Measurements from ENCODE around the gene KCND2. TPM values are rescaled to one million over a fixed set of nuclear protein-coding genes. Genes with fewer than 3 reads are reported as not detected.

The KCND2 gene
- total and polyA plus RNA-seq, 7 experiments from 2014 or later, result not detected

DNA sequence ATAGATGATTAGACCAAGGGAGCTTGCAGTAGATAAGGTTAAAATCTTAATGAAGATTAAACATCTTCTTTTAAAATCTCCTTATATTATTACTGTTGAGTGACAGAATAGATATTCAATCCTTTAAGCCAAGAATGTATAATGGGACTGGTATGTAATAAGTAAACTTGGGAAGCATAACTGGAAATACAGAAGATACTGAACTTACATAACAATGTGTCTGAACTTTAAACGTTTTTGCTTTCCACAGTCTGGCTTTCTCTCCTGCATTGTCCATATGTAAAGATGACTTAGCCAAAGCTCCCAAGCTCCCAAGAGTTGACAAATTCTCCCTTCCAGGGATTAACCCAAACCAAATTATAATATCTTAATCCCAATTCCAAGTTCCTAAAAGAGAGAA is 129.8 kb downstream of the KCND2 start:
- H3K4me3 ChIP-seq (ENCODE audit: low read length), result no peak overlapping the region
- ATAC-seq (no peak), DNase-seq (no peak)
- no peak overlapping the region for H3K27ac ChIP-seq (ENCODE audit: low read depth, low read length)
- H3K27me3 Mint-ChIP-seq, result no peaks in the 10 kb centered on the region
- intact Hi-C loops (cut with micrococcal nuclease), result no loop called here
- no peaks in the 10 kb centered on the region for H3K4me1 ChIP-seq (ENCODE audit: control insufficient read depth in 2 of 2, insufficient read depth in 2 of 2, low read length in 2 of 2)
- no peak overlapping the region for H3K27ac Mint-ChIP-seq
- no peaks in the 10 kb centered on the region for H3K36me3 ChIP-seq (ENCODE audit: control insufficient read depth in 2 of 3, insufficient read depth in 3 of 3, low read length in 3 of 3)
- no peaks in the 10 kb centered on the region for H3K27me3 ChIP-seq (ENCODE audit: control insufficient read depth in 2 of 2, insufficient read depth in 2 of 2, low read length in 2 of 2)
- peaks cover 0 to 17% (median 0%) of the 10 kb centered on the region in 11 donors for H3K9me3 Mint-ChIP-seq
- no peaks in the 10 kb centered on the region for H3K36me3 Mint-ChIP-seq
- POLR2A ChIA-PET, result no interaction called here
- no peaks in the 10 kb centered on the region for H3K4me1 Mint-ChIP-seq
- no peak overlapping the region for H3K4me3 Mint-ChIP-seq
- CTCF ChIA-PET, result no interaction called here
- no peaks in the 10 kb centered on the region for H3K9me3 ChIP-seq (ENCODE audit: control insufficient read depth in 2 of 3, low read length in 3 of 3)

GRCh38 chr7:120404042-120404441 is 131.1 kb downstream of the KCND2 start:
- POLR2A ChIA-PET, result no interaction called here
- intact Hi-C loops (cut with micrococcal nuclease), result no loop called here
- no peak for DNase-seq

DNA sequence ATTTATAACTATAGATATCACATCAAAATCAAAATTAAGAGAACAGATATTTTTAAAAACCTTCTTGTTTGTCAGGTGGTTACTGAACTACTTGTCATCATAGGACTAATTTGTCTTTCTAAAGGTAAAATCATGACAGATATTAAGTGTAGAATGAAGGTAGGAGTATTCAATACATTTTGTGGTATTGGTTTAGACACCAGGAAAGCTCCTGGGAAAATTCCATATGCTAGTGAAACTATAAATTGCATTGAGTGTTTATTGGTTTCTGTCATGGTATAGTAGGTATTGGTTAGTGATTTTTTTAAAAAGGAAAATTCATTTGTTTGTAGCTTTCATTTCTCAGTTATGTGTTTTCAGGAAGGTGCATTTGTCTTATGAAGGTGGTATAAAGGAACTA is 132.7 kb downstream of the KCND2 start:
- Histone ChIP-seq H3K4me1 (ENCODE audit: control insufficient read depth in 2 of 2, insufficient read depth in 2 of 2, low read length in 2 of 2) (no peaks in the 10 kb centered on the region), H3K9me3 (ENCODE audit: control insufficient read depth in 2 of 3, low read length in 3 of 3) (no peaks in the 10 kb centered on the region), H3K4me3 (ENCODE audit: low read length) (no peak overlapping the region), H3K36me3 (ENCODE audit: control insufficient read depth in 2 of 3, insufficient read depth in 3 of 3, low read length in 3 of 3) (no peaks in the 10 kb centered on the region), H3K27ac (ENCODE audit: low read depth, low read length) (no peak overlapping the region), H3K27me3 (ENCODE audit: control insufficient read depth in 2 of 2, insufficient read depth in 2 of 2, low read length in 2 of 2) (no peaks in the 10 kb centered on the region)
- H3K4me1 Mint-ChIP-seq, result no peaks in the 10 kb centered on the region
- intact Hi-C loops (cut with micrococcal nuclease), result no loop called here
- peaks cover 0 to 17% (median 0%) of the 10 kb centered on the region in 11 donors for H3K9me3 Mint-ChIP-seq
- ATAC-seq (no peak), DNase-seq (no peak)
- no peaks in the 10 kb centered on the region for H3K36me3 Mint-ChIP-seq
- H3K27ac Mint-ChIP-seq, result no peak overlapping the region
- no peak overlapping the region for H3K4me3 Mint-ChIP-seq
- no peaks in the 10 kb centered on the region for H3K27me3 Mint-ChIP-seq
- ChIA-PET CTCF (no interaction called here), POLR2A (no interaction called here)

More at GRCh38 chr7:120404042-120404441, 131.1 kb downstream of the KCND2 start:
- ATAC-seq, result no peak
- Histone ChIP-seq H3K27ac (ENCODE audit: low read depth, low read length) (no peak overlapping the region), H3K4me1 (ENCODE audit: control insufficient read depth in 2 of 2, insufficient read depth in 2 of 2, low read length in 2 of 2) (no peaks in the 10 kb centered on the region), H3K4me3 (ENCODE audit: low read length) (no peak overlapping the region), H3K27me3 (ENCODE audit: control insufficient read depth in 2 of 2, insufficient read depth in 2 of 2, low read length in 2 of 2) (no peaks in the 10 kb centered on the region), H3K9me3 (ENCODE audit: control insufficient read depth in 2 of 3, low read length in 3 of 3) (no peaks in the 10 kb centered on the region), H3K36me3 (ENCODE audit: control insufficient read depth in 2 of 3, insufficient read depth in 3 of 3, low read length in 3 of 3) (no peaks in the 10 kb centered on the region)
- Mint-ChIP-seq H3K9me3 (peaks cover 0 to 17% (median 0%) of the 10 kb centered on the region in 11 donors), H3K36me3 (no peaks in the 10 kb centered on the region), H3K4me1 (no peaks in the 10 kb centered on the region), H3K27ac (no peak overlapping the region), H3K4me3 (no peak overlapping the region), H3K27me3 (no peaks in the 10 kb centered on the region)
- CTCF ChIA-PET, result no interaction called here

DNA sequence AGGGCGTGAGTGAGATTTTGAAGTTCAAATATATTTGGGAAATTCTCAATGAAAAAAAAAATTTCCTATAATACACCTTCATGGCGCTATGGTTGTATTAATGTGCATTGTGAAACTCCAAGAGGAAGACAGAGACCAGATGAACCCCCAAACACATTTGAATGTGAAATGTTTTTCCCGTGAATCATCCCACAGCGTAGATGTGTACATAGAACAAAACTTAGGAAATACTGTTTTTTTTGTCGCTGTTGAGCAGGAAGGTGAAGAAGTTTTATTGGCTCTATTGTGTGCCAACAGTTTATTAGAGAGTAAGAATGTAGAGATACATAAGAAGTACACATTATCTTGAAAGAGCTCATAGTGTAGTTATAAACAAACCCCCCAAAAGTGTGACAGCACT is 134.0 kb downstream of the KCND2 start:
- intact Hi-C loops (cut with micrococcal nuclease), result no loop called here
- Mint-ChIP-seq H3K4me1 (no peaks in the 10 kb centered on the region), H3K27ac (no peak overlapping the region), H3K27me3 (no peaks in the 10 kb centered on the region), H3K36me3 (no peaks in the 10 kb centered on the region), H3K4me3 (no peak overlapping the region), H3K9me3 (peaks cover 0 to 17% (median 0%) of the 10 kb centered on the region in 11 donors)
- no peak overlapping the region for H3K27ac ChIP-seq (ENCODE audit: low read depth, low read length)
- no peaks in the 10 kb centered on the region for H3K27me3 ChIP-seq (ENCODE audit: control insufficient read depth in 2 of 2, insufficient read depth in 2 of 2, low read length in 2 of 2)
- H3K9me3 ChIP-seq (ENCODE audit: control insufficient read depth in 2 of 3, low read length in 3 of 3), result no peaks in the 10 kb centered on the region
- no peak overlapping the region for H3K4me3 ChIP-seq (ENCODE audit: low read length)
- ChIA-PET CTCF (no interaction called here), POLR2A (no interaction called here)
- DNase-seq, result no peak
- ATAC-seq, result no peak
- H3K4me1 ChIP-seq (ENCODE audit: control insufficient read depth in 2 of 2, insufficient read depth in 2 of 2, low read length in 2 of 2), result no peaks in the 10 kb centered on the region
- no peaks in the 10 kb centered on the region for H3K36me3 ChIP-seq (ENCODE audit: control insufficient read depth in 2 of 3, insufficient read depth in 3 of 3, low read length in 3 of 3)

GRCh38 chr7:120412139-120413050 is 139.4 kb downstream of the KCND2 start:
- no peaks in the 10 kb centered on the region for H3K9me3 ChIP-seq (ENCODE audit: control insufficient read depth in 2 of 3, low read length in 3 of 3)
- ATAC-seq (no peak), DNase-seq (no peak)
- Mint-ChIP-seq H3K27me3 (no peaks in the 10 kb centered on the region), H3K9me3 (peaks cover 0 to 7% (median 0%) of the 10 kb centered on the region in 11 donors), H3K27ac (no peak overlapping the region), H3K4me1 (no peaks in the 10 kb centered on the region), H3K4me3 (no peak overlapping the region), H3K36me3 (no peaks in the 10 kb centered on the region)
- H3K36me3 ChIP-seq (ENCODE audit: control insufficient read depth in 2 of 3, insufficient read depth in 3 of 3, low read length in 3 of 3), result no peaks in the 10 kb centered on the region
- H3K27ac ChIP-seq (ENCODE audit: low read depth, low read length), result no peak overlapping the region
- H3K4me3 ChIP-seq (ENCODE audit: low read length), result no peak overlapping the region
- no peaks in the 10 kb centered on the region for H3K27me3 ChIP-seq (ENCODE audit: control insufficient read depth in 2 of 2, insufficient read depth in 2 of 2, low read length in 2 of 2)
- ChIA-PET CTCF (no interaction called here), POLR2A (no interaction called here)
- no peaks in the 10 kb centered on the region for H3K4me1 ChIP-seq (ENCODE audit: control insufficient read depth in 2 of 2, insufficient read depth in 2 of 2, low read length in 2 of 2)
- intact Hi-C loops (cut with micrococcal nuclease), result no loop called here

DNA sequence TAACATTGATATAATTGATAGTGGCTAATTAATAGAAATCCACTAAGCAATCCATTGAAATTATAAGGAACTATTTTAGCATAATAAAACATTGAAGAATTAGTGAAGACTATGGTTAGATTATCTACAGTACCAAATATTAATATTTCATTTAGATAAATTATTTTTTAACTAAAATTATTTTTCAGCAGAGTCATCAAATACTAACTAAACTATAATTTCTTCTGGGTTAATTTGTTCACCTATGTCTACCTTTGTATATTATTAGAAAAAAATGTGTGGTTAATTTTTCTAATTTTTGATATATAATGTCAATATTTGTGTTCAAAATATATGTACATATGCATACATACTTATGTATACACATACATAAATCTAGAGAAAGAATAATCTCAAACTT is 140.2 kb downstream of the KCND2 start:
- H3K4me1 Mint-ChIP-seq, result no peaks in the 10 kb centered on the region
- ChIA-PET CTCF (interaction anchor here (0.6 kb wide), 1 partner anchor 925 kb away, joined by 3 read pairs; no protein-coding TSS in a partner anchor), POLR2A (no interaction called here)

More for the DNA sequence above, 140.2 kb downstream of the KCND2 start:
- Histone ChIP-seq H3K27ac (ENCODE audit: low read depth, low read length) (no peak overlapping the region), H3K27me3 (ENCODE audit: control insufficient read depth in 2 of 2, insufficient read depth in 2 of 2, low read length in 2 of 2) (no peaks in the 10 kb centered on the region), H3K36me3 (ENCODE audit: control insufficient read depth in 2 of 3, insufficient read depth in 3 of 3, low read length in 3 of 3) (no peaks in the 10 kb centered on the region), H3K4me3 (ENCODE audit: low read length) (no peak overlapping the region), H3K9me3 (ENCODE audit: control insufficient read depth in 2 of 3, low read length in 3 of 3) (no peaks in the 10 kb centered on the region), H3K4me1 (ENCODE audit: control insufficient read depth in 2 of 2, insufficient read depth in 2 of 2, low read length in 2 of 2) (no peaks in the 10 kb centered on the region)
- no peaks in the 10 kb centered on the region for H3K27me3 Mint-ChIP-seq
- no peak overlapping the region for H3K27ac Mint-ChIP-seq
- H3K36me3 Mint-ChIP-seq, result no peaks in the 10 kb centered on the region
- no peak overlapping the region for H3K4me3 Mint-ChIP-seq
- DNase-seq (no peak), ATAC-seq (no peak)
- intact Hi-C loops (cut with micrococcal nuclease), result no loop called here
- peaks cover 0 to 2% (median 0%) of the 10 kb centered on the region in 11 donors for H3K9me3 Mint-ChIP-seq

Data from naive thymus-derived CD4-positive, alpha-beta T cell (primary cell).